ENCODE data around the gene ZNF74. TPM values are rescaled to one million over a fixed set of nuclear protein-coding genes. Genes with fewer than 3 reads are reported as not detected.

ZNF74 gene
- polyA plus RNA-seq, 3 donors: 1.9 to 4.8 (median 1.9) TPM

DNA sequence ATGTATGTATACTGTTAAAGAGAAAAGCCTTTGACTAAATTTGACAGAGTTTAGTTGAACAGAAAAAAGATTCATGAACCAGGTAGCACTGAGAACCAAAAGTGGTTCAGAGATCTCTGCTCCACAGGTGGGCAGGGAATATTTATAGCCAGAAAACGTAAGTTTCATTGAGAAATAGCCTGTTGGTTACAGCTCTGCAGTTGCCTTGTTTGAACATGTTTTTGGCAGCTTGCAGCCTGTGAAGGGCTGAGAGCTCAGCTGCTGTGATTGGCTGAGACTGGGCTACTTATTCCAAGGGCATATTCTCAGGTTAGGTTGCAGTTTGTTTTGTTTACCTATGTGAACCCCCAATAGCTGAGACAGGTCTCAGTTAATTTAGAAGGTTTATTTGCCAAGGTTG is 13.5 kb upstream of the ZNF74 start:
- Mint-ChIP-seq H3K36me3 (no peaks in the 10 kb centered on the region), H3K27me3 (ENCODE audit: low read depth in 3 of 3) (peaks cover 0 to 4% (median 0%) of the 10 kb centered on the region in 3 donors), H3K27ac (no peak overlapping the region), H3K4me3 (no peak overlapping the region), H3K4me1 (peaks cover 3% of the 10 kb centered on the region), H3K9me3 (no peaks in the 10 kb centered on the region)
- no peak for DNase-seq
- H3K4me1 ChIP-seq (ENCODE audit: control insufficient read depth in 1 of 2, insufficient read depth in 2 of 2, low read length in 2 of 2): no peaks in the 10 kb centered on the region
- TF ChIP-seq, protein P1, sequence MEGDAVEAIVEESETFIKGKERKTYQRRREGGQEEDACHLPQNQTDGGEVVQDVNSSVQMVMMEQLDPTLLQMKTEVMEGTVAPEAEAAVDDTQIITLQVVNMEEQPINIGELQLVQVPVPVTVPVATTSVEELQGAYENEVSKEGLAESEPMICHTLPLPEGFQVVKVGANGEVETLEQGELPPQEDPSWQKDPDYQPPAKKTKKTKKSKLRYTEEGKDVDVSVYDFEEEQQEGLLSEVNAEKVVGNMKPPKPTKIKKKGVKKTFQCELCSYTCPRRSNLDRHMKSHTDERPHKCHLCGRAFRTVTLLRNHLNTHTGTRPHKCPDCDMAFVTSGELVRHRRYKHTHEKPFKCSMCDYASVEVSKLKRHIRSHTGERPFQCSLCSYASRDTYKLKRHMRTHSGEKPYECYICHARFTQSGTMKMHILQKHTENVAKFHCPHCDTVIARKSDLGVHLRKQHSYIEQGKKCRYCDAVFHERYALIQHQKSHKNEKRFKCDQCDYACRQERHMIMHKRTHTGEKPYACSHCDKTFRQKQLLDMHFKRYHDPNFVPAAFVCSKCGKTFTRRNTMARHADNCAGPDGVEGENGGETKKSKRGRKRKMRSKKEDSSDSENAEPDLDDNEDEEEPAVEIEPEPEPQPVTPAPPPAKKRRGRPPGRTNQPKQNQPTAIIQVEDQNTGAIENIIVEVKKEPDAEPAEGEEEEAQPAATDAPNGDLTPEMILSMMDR (IDR thresholded peaks at IDR 0.05): no peak
- no peaks in the 10 kb centered on the region for H3K27me3 ChIP-seq (ENCODE audit: control insufficient read depth in 2 of 2, insufficient read depth in 2 of 2, low read length in 2 of 2)
- no peaks in the 10 kb centered on the region for H3K79me2 ChIP-seq (ENCODE audit: insufficient read depth, low read length)
- no peak overlapping the region for H3K4me2 ChIP-seq (replicated peaks; ENCODE audit: extremely low read depth, low read length, poor library complexity, severe bottlenecking)
- H2AFZ ChIP-seq (ENCODE audit: insufficient read depth, low read depth, low read length, poor library complexity, severe bottlenecking): no peak overlapping the region
- no peak overlapping the region for H3K4me3 ChIP-seq (replicated peaks in 1 of 3; ENCODE audit: low read depth in 2 of 3, low read length in 3 of 3)
- no peaks in the 10 kb centered on the region for H4K20me1 ChIP-seq (ENCODE audit: insufficient read depth, low read length)
- H3K36me3 ChIP-seq (replicated peaks in 1 of 2; ENCODE audit: control insufficient read depth in 1 of 2, insufficient read depth in 2 of 2, low read length in 2 of 2): no peaks in the 10 kb centered on the region
- intact Hi-C loops (cut with micrococcal nuclease): no loop called here
- no peaks in the 10 kb centered on the region for H3K9me3 ChIP-seq (replicated peaks in 1 of 2; ENCODE audit: control insufficient read depth in 1 of 2, insufficient read depth in 1 of 2, low read length in 2 of 2)
- no peak overlapping the region for H3K9ac ChIP-seq (ENCODE audit: insufficient read depth, low read length, poor library complexity, severe bottlenecking)
- no peak overlapping the region for H3K27ac ChIP-seq (ENCODE audit: low read depth in 1 of 2, low read length in 2 of 2)
- WGBS (ENCODE audit: insufficient coverage): 40% methylated on average over 1 of the region's 1 CpG

DNA sequence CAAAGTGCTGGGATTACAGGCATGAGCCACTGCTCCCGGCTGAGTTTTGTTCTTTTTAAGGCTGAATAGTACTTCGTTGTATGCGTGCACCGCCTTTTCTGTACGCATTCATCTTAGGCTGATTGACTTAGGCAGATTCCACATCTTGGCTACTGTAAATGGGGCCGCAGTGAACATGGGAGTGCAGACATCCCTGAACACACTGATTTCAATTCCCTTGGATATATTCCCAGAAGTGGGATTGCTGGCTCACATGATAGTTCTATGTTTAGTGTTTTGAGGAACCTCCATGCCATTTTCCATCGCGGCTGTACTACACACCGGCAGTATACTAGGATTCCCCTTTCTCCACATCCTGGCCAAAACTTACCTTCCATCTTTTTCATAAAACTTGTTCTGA is 10.4 kb upstream of the ZNF74 start:
- Histone ChIP-seq H3K27me3 (ENCODE audit: control insufficient read depth in 2 of 2, insufficient read depth in 2 of 2, low read length in 2 of 2) (no peaks in the 10 kb centered on the region), H3K36me3 (replicated peaks in 1 of 2; ENCODE audit: control insufficient read depth in 1 of 2, insufficient read depth in 2 of 2, low read length in 2 of 2) (no peaks in the 10 kb centered on the region), H4K20me1 (ENCODE audit: insufficient read depth, low read length) (no peaks in the 10 kb centered on the region), H3K4me3 (replicated peaks in 1 of 3; ENCODE audit: low read depth in 2 of 3, low read length in 3 of 3) (no peak overlapping the region), H3K9ac (ENCODE audit: insufficient read depth, low read length, poor library complexity, severe bottlenecking) (no peak overlapping the region), H3K4me1 (ENCODE audit: control insufficient read depth in 1 of 2, insufficient read depth in 2 of 2, low read length in 2 of 2) (peaks cover 5 to 11% of the 10 kb centered on the region in 2 donors), H2AFZ (ENCODE audit: insufficient read depth, low read depth, low read length, poor library complexity, severe bottlenecking) (no peak overlapping the region), H3K79me2 (ENCODE audit: insufficient read depth, low read length) (no peaks in the 10 kb centered on the region), H3K27ac (ENCODE audit: low read depth in 1 of 2, low read length in 2 of 2) (no peak overlapping the region), H3K4me2 (replicated peaks; ENCODE audit: extremely low read depth, low read length, poor library complexity, severe bottlenecking) (no peak overlapping the region), H3K9me3 (replicated peaks in 1 of 2; ENCODE audit: control insufficient read depth in 1 of 2, insufficient read depth in 1 of 2, low read length in 2 of 2) (no peaks in the 10 kb centered on the region)
- H3K9me3 Mint-ChIP-seq: peaks cover 0 to 3% (median 0%) of the 10 kb centered on the region in 7 donors
- WGBS (ENCODE audit: insufficient coverage): 93% methylated on average over 5 of the region's 9 CpGs
- H3K27ac Mint-ChIP-seq: no peak overlapping the region
- intact Hi-C loops (cut with micrococcal nuclease): no loop called here
- peaks cover 16% of the 10 kb centered on the region for H3K4me1 Mint-ChIP-seq
- TF ChIP-seq, protein P1 (IDR thresholded peaks at IDR 0.05): no peak
- no peak overlapping the region for H3K4me3 Mint-ChIP-seq
- no peaks in the 10 kb centered on the region for H3K36me3 Mint-ChIP-seq
- peaks cover 0 to 4% (median 1%) of the 10 kb centered on the region in 3 donors for H3K27me3 Mint-ChIP-seq (ENCODE audit: low read depth in 3 of 3)
- no peak for DNase-seq
